ENCODE data around the gene COX11. TPM values are rescaled to one million over a fixed set of nuclear protein-coding genes. Genes with fewer than 3 reads are reported as not detected.

Gene COX11
- total and polyA plus RNA-seq, 8 donors = 12.6 to 29.1 (median 17.8) TPM

GRCh38 chr17:54982399-54982798 lies 13.9 kb upstream of the COX11 start:
- Histone ChIP-seq H3K4me1 (no peaks in the 10 kb centered on the region), H3K27ac (no peak overlapping the region), H3K36me3 (no peaks in the 10 kb centered on the region), H3K9me3 (no peaks in the 10 kb centered on the region), H3K27me3 (no peaks in the 10 kb centered on the region), H3K4me3 (no peak overlapping the region)
- intact Hi-C loops (cut with DNase I) = no loop called here
- no peak for TF ChIP-seq CTCF (IDR thresholded peaks at IDR 0.05)
- no peak for DNase-seq
- FAIRE-seq = no peak
- peak in 1 of 4 donors; percentile 41 for ATAC-seq

GRCh38 chr17:54980375-54980774 lies 11.9 kb upstream of the COX11 start:
- no peak for ATAC-seq
- 71 to 91% methylated on average over 3 of the region's 3 CpGs for WGBS, 2 donors
- Histone ChIP-seq H3K4me1 (no peaks in the 10 kb centered on the region), H3K4me3 (no peak overlapping the region), H3K27ac (no peak overlapping the region), H3K9me3 (no peaks in the 10 kb centered on the region), H3K27me3 (no peaks in the 10 kb centered on the region), H3K36me3 (no peaks in the 10 kb centered on the region)
- TF ChIP-seq CTCF (IDR thresholded peaks at IDR 0.05) = no peak
- no peak for DNase-seq
- intact Hi-C loops (cut with DNase I) = no loop called here
- no peak for FAIRE-seq

- Histone ChIP-seq H3K27ac (no peak overlapping the region), H3K9me3 (no peaks in the 10 kb centered on the region), H3K4me3 (no peak overlapping the region), H3K27me3 (no peaks in the 10 kb centered on the region), H3K36me3 (no peaks in the 10 kb centered on the region), H3K4me1 (no peaks in the 10 kb centered on the region)
- no peak for ATAC-seq
- intact Hi-C loops (cut with DNase I) = no loop called here
- FAIRE-seq = no peak
- DNase-seq = no peak
- TF ChIP-seq CTCF (IDR thresholded peaks at IDR 0.05) = no peak
Observed at GRCh38 chr17:54979657-54980056, 11.2 kb upstream of the COX11 start.

- FAIRE-seq (no peak), ATAC-seq (no peak), DNase-seq (no peak)
- no peak overlapping the region for H3K27ac ChIP-seq
- intact Hi-C loops (cut with DNase I) = no loop called here
- H3K36me3 ChIP-seq = no peaks in the 10 kb centered on the region
- H3K27me3 ChIP-seq = no peaks in the 10 kb centered on the region
- no peak overlapping the region for H3K4me3 ChIP-seq
- 82 to 92% methylated on average over 2 of the region's 2 CpGs for WGBS, 2 donors
- H3K4me1 ChIP-seq = no peaks in the 10 kb centered on the region
- no peak for TF ChIP-seq CTCF (IDR thresholded peaks at IDR 0.05)
- no peaks in the 10 kb centered on the region for H3K9me3 ChIP-seq
Observed at GRCh38 chr17:54977744-54978143, 9.3 kb upstream of the COX11 start.

GRCh38 chr17:54976316-54976715 lies 7.9 kb upstream of the COX11 start:
- Histone ChIP-seq H3K4me3 (no peak overlapping the region), H3K4me1 (no peaks in the 10 kb centered on the region), H3K9me3 (no peaks in the 10 kb centered on the region), H3K27me3 (no peaks in the 10 kb centered on the region), H3K36me3 (no peaks in the 10 kb centered on the region), H3K27ac (no peak overlapping the region)
- WGBS, 2 donors = 90 to 98% methylated on average over 3 of the region's 3 CpGs
- intact Hi-C loops (cut with DNase I) = no loop called here
- FAIRE-seq (no peak), ATAC-seq (no peak), DNase-seq (no peak)
- no peak for TF ChIP-seq CTCF (IDR thresholded peaks at IDR 0.05)
